Endothelial cell of umbilical vein (primary cell): ENCODE measurements around the gene NTRK2. TPM values are rescaled to one million over a fixed set of nuclear protein-coding genes. Genes with fewer than 3 reads are reported as not detected.

Experiments
- BruUV-seq: library from RNA; stranded (reverse); fragments of 400-500 nt; replicated peaks from 2 replicates; lab custom pipeline; 2021; lab: Mats Ljungman, UMichigan
- CTCF ChIA-PET: fragments of 300-600, 350-600 bp; sonication (Branson Sonifier 250); formaldehyde crosslinking; loops from one replicate; lab custom pipeline; 2021; ENCODE audit warnings: antibody characterized with exemption, inconsistent platforms; lab: Charles Lee
- POLR2A ChIA-PET: fragments of 300-600, 350-600 bp; sonication (Branson Sonifier 250); formaldehyde crosslinking; loops from one replicate; lab custom pipeline; 2021; ENCODE audit warnings: antibody characterized with exemption, inconsistent platforms; lab: Charles Lee
- DNase-seq: peaks from one replicate; pipeline ENCODE4 v3.0.0-alpha.2; 2011; ENCODE audit warnings: low read depth, low spot score
- FAIRE-seq: peaks from 2 replicates; lab custom pipeline; 2011; peaks lifted over from hg19 to GRCh38; lab: Jason Lieb, UNC
- H2AFZ ChIP-seq: 2 replicates; pipeline ENCODE4 v1.6.0; 2012; ENCODE audit warnings: low read depth, low read length, control low read depth, inconsistent platforms
- H3K27ac ChIP-seq: 2 replicates; pipeline ENCODE4 v1.5.1; 2011; ENCODE audit warnings: low read depth, mild to moderate bottlenecking, control low read depth, low read length, moderate library complexity; ENCODE audit not compliant: insufficient read depth
- H3K27me3 ChIP-seq, 2 experiments: 2 replicates each; pipeline versions ENCODE4 v1.6.0 to v1.6.1; 2011; ENCODE audit warnings: low read length in 2 of 2, mixed read lengths in 1 of 2; ENCODE audit not compliant: control insufficient read depth in 2 of 2, insufficient read depth in 2 of 2
- H3K36me3 ChIP-seq, 2 experiments: 2 replicates in 1 of 2; 3 replicates in 1 of 2; pipeline ENCODE4 v1.5.1; 2011; ENCODE audit warnings: low read length in 2 of 2, mild to moderate bottlenecking in 1 of 2, moderate library complexity in 1 of 2; ENCODE audit not compliant: control insufficient read depth in 2 of 2, insufficient read depth in 2 of 2; ENCODE audit errors: extremely low read depth in 1 of 2
- H3K4me1 ChIP-seq: 3 replicates; pipeline ENCODE4 v1.5.1; 2011; ENCODE audit warnings: mild to moderate bottlenecking, low read length; ENCODE audit not compliant: control insufficient read depth, insufficient read depth; ENCODE audit errors: extremely low read depth
- H3K4me2 ChIP-seq: 2 replicates; pipeline ENCODE4 v1.6.1; 2011; ENCODE audit warnings: low read length, control low read depth, mixed read lengths; ENCODE audit not compliant: insufficient read depth
- H3K4me3 ChIP-seq, 3 experiments: fragments of 200-600 bp in 1 of 3; sonication (generic), shearing (Covaris generic) in 1 of 3; replicated peaks in 1 of 3; 2 replicates each; pipeline ENCODE4 v1.5.1; 2011 to 2016; ENCODE audit warnings: control low read depth in 3 of 3, low read length in 3 of 3, mild to moderate bottlenecking in 2 of 3, inconsistent platforms in 1 of 3, low read depth in 1 of 3, moderate library complexity in 1 of 3; ENCODE audit not compliant: insufficient read depth in 1 of 3
- H3K79me2 ChIP-seq: 2 replicates; pipeline ENCODE4 v1.6.0; 2012; ENCODE audit warnings: low read length, inconsistent platforms; ENCODE audit not compliant: control insufficient read depth, insufficient read depth
- H3K9ac ChIP-seq: replicated peaks from 2 replicates; pipeline ENCODE3; 2011; ENCODE audit warnings: low read length, control low read depth; ENCODE audit not compliant: insufficient read depth; ENCODE audit errors: extremely low read depth
- H3K9me1 ChIP-seq: replicated peaks from 3 replicates; pipeline ENCODE4 v1.6.0; 2011; ENCODE audit warnings: mild to moderate bottlenecking, low read length; ENCODE audit not compliant: control insufficient read depth, insufficient read depth; ENCODE audit errors: extremely low read depth
- H3K9me3 ChIP-seq: replicated peaks from 2 replicates; pipeline ENCODE4 v1.5.1; 2012; ENCODE audit warnings: low read length, inconsistent platforms; ENCODE audit not compliant: control insufficient read depth, insufficient read depth
- H4K20me1 ChIP-seq: replicated peaks from 2 replicates; pipeline ENCODE3; 2011; ENCODE audit warnings: mild to moderate bottlenecking, low read length; ENCODE audit not compliant: control insufficient read depth, insufficient read depth; ENCODE audit errors: extremely low read depth
- EZH2 ChIP-seq: IDR thresholded peaks from 2 replicates; pipeline ENCODE4 v1.6.1; 2012; ENCODE audit warnings: borderline replicate concordance, low read depth, mild to moderate bottlenecking, moderate library complexity, low read length, inconsistent platforms; ENCODE audit not compliant: severe bottlenecking
- GATA2 ChIP-seq: IDR thresholded peaks from 2 replicates; pipeline ENCODE4 v1.7.0; 2011; ENCODE audit warnings: low read depth, mild to moderate bottlenecking, moderate library complexity, mixed read lengths, low read length; ENCODE audit not compliant: insufficient read length, insufficient read depth
- JUN ChIP-seq: IDR thresholded peaks from 2 replicates; pipeline ENCODE4 v1.6.1; 2011; ENCODE audit warnings: borderline replicate concordance, low read depth; ENCODE audit not compliant: insufficient read length, insufficient read depth
- POLR2AphosphoS5 ChIP-seq: IDR thresholded peaks from 2 replicates; pipeline ENCODE4 v1.6.1; 2012; ENCODE audit warnings: low read depth, mild to moderate bottlenecking, control low read depth, low read length, moderate library complexity; ENCODE audit not compliant: insufficient read depth
- dilution Hi-C: fragments of 300-500 bp; cut with MboI; formaldehyde crosslinking; loops from one replicate; pipeline ENCODE4 v1.15.0; 2019; ENCODE audit warnings: low sequenced_read_pairs; ENCODE audit not compliant: extremely low pct_ligation_motif_present
- intact Hi-C: fragments of 100-400 bp; cut with micrococcal nuclease; formaldehyde crosslinking; loops from one replicate; pipeline ENCODE4 v1.10.0; 2022
- polyA plus RNA-seq, 4 experiments: library from polyadenylated mRNA; depleted of rRNA in 3 of 4; stranded (reverse) in 3 of 4; unstranded in 1 of 4; fragments of >200 nt; gene quantifications; 2 replicates each; pipeline versions ENCODE4 v1.2.1 to v1.2.3, GENCODE V29; 2011 to 2012; ENCODE audit warnings: missing spikeins in 1 of 4
- total RNA-seq: library from RNA; stranded (reverse); gene quantifications from 2 replicates; pipeline ENCODE4 v1.2.3, GENCODE V29; 2021
- TF ChIP-seq, protein P1 (sequence below), 2 donors: IDR thresholded peaks; 1 replicate in 1 of 2; 2 replicates in 1 of 2; pipeline ENCODE4 v1.5.1; 2011; ENCODE audit warnings: low read length in 2 of 2, mild to moderate bottlenecking in 2 of 2, moderate library complexity in 2 of 2, control low read depth in 1 of 2, inconsistent platforms in 1 of 2, low read depth in 1 of 2; ENCODE audit not compliant: insufficient read depth in 1 of 2; ENCODE audit errors: extremely low read depth in 1 of 2
- TF ChIP-seq, protein P2 (sequence below): IDR thresholded peaks from 2 replicates; pipeline ENCODE4 v1.6.1; 2011; ENCODE audit not compliant: insufficient read depth, insufficient read length

The NTRK2 gene
- total and polyA plus RNA-seq, 2 donors (not counting 3 experiments of a cell fraction or from before 2014, with no cell fraction given), result 0.01 to 0.13 TPM

DNA sequence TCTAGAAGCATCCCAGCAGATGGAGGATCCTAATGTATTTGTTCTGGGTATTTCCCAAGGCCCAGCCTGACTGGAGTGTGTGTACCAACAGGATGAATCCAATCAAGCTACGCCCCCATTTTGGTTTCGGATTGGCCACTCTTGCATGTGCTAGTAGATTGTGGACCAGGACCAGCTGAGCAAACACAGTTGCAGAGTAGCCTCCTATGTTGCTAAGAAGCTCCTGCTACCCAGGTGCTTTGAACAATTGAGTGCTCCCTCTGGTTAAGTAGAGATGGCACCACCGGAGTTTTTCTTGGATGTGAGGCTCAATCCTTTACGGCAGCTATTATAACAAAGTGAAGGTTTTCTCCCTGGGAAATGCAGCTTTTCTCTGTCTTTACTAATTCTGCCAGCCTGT is 204.5 kb downstream of the NTRK2 start:
- no peak for FAIRE-seq
- no peaks in the 10 kb centered on the region for H4K20me1 ChIP-seq
- ChIA-PET POLR2A (no interaction called here), CTCF (interaction anchor here (0.9 to 1.3 kb wide), 3 partner anchors 11 to 92 kb away, joined by 3 to 4 read pairs (median 4); no protein-coding TSS in a partner anchor)
- BruUV-seq, result no TSS peak
- H3K4me1 ChIP-seq, result peaks cover 12% of the 10 kb centered on the region
- H3K9ac ChIP-seq, result no peak overlapping the region
- H3K79me2 ChIP-seq, result no peaks in the 10 kb centered on the region
- no peaks in the 10 kb centered on the region for H3K36me3 ChIP-seq
- no peaks in the 10 kb centered on the region for H3K27me3 ChIP-seq
- H3K4me2 ChIP-seq, result peak overlapping the region; percentile 77
- no peaks in the 10 kb centered on the region for H3K9me1 ChIP-seq
- no peaks in the 10 kb centered on the region for H3K9me3 ChIP-seq
- intact Hi-C loops, result no loop called here
- no peak overlapping the region for H3K4me3 ChIP-seq
- dilution Hi-C loops, result no loop called here
- H3K27ac ChIP-seq, result peak overlapping the region; percentile 42
- peak overlapping the region; percentile 100 for H2AFZ ChIP-seq
- TF ChIP-seq, protein P1, sequence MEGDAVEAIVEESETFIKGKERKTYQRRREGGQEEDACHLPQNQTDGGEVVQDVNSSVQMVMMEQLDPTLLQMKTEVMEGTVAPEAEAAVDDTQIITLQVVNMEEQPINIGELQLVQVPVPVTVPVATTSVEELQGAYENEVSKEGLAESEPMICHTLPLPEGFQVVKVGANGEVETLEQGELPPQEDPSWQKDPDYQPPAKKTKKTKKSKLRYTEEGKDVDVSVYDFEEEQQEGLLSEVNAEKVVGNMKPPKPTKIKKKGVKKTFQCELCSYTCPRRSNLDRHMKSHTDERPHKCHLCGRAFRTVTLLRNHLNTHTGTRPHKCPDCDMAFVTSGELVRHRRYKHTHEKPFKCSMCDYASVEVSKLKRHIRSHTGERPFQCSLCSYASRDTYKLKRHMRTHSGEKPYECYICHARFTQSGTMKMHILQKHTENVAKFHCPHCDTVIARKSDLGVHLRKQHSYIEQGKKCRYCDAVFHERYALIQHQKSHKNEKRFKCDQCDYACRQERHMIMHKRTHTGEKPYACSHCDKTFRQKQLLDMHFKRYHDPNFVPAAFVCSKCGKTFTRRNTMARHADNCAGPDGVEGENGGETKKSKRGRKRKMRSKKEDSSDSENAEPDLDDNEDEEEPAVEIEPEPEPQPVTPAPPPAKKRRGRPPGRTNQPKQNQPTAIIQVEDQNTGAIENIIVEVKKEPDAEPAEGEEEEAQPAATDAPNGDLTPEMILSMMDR (IDR thresholded peaks at IDR 0.05; ENCODE audit: extremely low read depth in 1 of 2, insufficient read depth in 1 of 2, low read depth in 1 of 2, low read length in 2 of 2), result no peak
- TF ChIP-seq EZH2 (no peak), JUN (no peak), GATA2 (no peak), POLR2AphosphoS5 (no peak)
- TF ChIP-seq, protein P2, sequence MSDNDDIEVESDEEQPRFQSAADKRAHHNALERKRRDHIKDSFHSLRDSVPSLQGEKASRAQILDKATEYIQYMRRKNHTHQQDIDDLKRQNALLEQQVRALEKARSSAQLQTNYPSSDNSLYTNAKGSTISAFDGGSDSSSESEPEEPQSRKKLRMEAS, result no peak
- no peak for DNase-seq
